Measurements from ENCODE around the gene DAZL. TPM values are rescaled to one million over a fixed set of nuclear protein-coding genes. Genes with fewer than 3 reads are reported as not detected.
"Not testable (repeated sequence)": the region's sequence is repeated elsewhere in the genome, so short reads cannot be mapped to it uniquely, and the experiment has no call there.

The DAZL gene, protein sequence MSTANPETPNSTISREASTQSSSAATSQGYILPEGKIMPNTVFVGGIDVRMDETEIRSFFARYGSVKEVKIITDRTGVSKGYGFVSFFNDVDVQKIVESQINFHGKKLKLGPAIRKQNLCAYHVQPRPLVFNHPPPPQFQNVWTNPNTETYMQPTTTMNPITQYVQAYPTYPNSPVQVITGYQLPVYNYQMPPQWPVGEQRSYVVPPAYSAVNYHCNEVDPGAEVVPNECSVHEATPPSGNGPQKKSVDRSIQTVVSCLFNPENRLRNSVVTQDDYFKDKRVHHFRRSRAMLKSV
- under 1 TPM in 1 of 2 experiments, not detected in 1; 0.07 TPM for total RNA-seq

- peaks cover 28% of the 10 kb centered on the region for H3K27me3 Mint-ChIP-seq
- DNase-seq = no peak
- H3K4me1 Mint-ChIP-seq = no peaks in the 10 kb centered on the region
- H3K27ac Mint-ChIP-seq = no peak within 1 kb of the TSS
- CTCF ChIA-PET = no interaction called here
- peaks cover 2% of the 10 kb centered on the region for H3K36me3 Mint-ChIP-seq
- ATAC-seq = no peak
- H3K9me3 Mint-ChIP-seq (ENCODE audit: low read depth) = no peaks in the 10 kb centered on the region
- no peak within 1 kb of the TSS for H3K4me3 Mint-ChIP-seq
Measured at GRCh38 chr3:16604887-16605602, at the start of gene DAZL. DAZL (minus strand) TSS chr3:16605423; CDS start chr3:16605205, 218 bp downstream.

GRCh38 chr3:16654976-16655375, 49.8 kb upstream of the DAZL start:
- peaks cover 8% of the 10 kb centered on the region for H3K27me3 Mint-ChIP-seq
- no peaks in the 10 kb centered on the region for H3K9me3 Mint-ChIP-seq (ENCODE audit: low read depth)
- H3K4me1 Mint-ChIP-seq = no peaks in the 10 kb centered on the region
- H3K4me3 Mint-ChIP-seq = no peak overlapping the region
- no peak for DNase-seq
- CTCF ChIA-PET = no interaction called here
- no peaks in the 10 kb centered on the region for H3K36me3 Mint-ChIP-seq
- ATAC-seq = no peak
- H3K27ac Mint-ChIP-seq = no peak overlapping the region

DNA sequence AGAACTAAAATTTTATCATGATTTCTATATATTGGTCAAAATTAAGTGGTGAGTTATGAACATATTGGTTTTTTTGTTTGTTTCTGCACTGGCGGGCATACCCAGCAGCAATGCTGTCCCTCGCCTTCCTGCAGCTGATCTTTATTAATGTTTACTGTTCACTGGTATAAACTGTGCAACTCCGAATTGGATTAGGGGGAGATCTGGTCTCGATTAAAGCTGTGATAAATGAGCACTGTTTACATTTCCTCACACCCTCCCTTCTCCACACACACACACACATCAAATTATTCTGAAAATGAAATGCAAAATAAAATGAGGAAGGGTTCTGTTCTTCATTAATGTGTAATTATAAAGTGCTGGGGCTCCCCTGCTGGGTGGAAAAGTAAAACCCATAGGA, 48.5 kb upstream of the DAZL start:
- CTCF ChIA-PET = no interaction called here
- ATAC-seq = no peak
- H3K9me3 Mint-ChIP-seq (ENCODE audit: low read depth) = no peaks in the 10 kb centered on the region
- H3K27ac Mint-ChIP-seq = no peak overlapping the region
- no peaks in the 10 kb centered on the region for H3K36me3 Mint-ChIP-seq
- no peak overlapping the region for H3K4me3 Mint-ChIP-seq
- H3K27me3 Mint-ChIP-seq = peaks cover 7% of the 10 kb centered on the region
- H3K4me1 Mint-ChIP-seq = no peaks in the 10 kb centered on the region
- no peak for DNase-seq

GRCh38 chr3:16647668-16648067, 42.4 kb upstream of the DAZL start:
- no peak overlapping the region for H3K27ac Mint-ChIP-seq
- no peak for ATAC-seq
- CTCF ChIA-PET = no interaction called here

DNA sequence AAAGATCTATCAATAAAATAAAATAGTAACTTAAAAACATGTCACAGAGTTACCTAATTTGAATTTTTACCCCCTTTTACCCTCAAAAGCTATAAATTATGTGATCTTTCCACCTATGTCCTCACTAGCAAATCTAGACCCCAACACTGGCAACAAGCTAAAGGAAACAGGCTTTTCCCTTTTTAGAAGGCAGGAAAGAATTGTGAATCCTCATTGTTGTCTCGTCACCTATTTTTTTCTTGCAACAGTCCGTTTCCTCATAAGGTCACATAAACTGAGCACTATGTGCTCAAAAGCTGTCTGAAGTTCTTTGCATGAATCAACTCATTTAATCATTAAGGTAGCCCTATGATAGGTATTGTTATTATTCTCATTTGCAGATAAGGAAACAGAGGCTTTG, 34.6 kb upstream of the DAZL start:
- Mint-ChIP-seq H3K36me3 (no peaks in the 10 kb centered on the region), H3K4me3 (no peak overlapping the region), H3K27me3 (peaks cover 14% of the 10 kb centered on the region), H3K27ac (no peak overlapping the region), H3K4me1 (no peaks in the 10 kb centered on the region), H3K9me3 (ENCODE audit: low read depth) (no peaks in the 10 kb centered on the region)
- ATAC-seq (no peak), DNase-seq (no peak)
- CTCF ChIA-PET = no interaction called here

More at GRCh38 chr3:16647668-16648067, 42.4 kb upstream of the DAZL start:
- no peaks in the 10 kb centered on the region for H3K4me1 Mint-ChIP-seq
- no peaks in the 10 kb centered on the region for H3K9me3 Mint-ChIP-seq (ENCODE audit: low read depth)
- H3K4me3 Mint-ChIP-seq = no peak overlapping the region
- no peak for DNase-seq
- H3K27me3 Mint-ChIP-seq = peaks cover 14% of the 10 kb centered on the region
- H3K36me3 Mint-ChIP-seq = no peaks in the 10 kb centered on the region

- peaks cover 9% of the 10 kb centered on the region for H3K27me3 Mint-ChIP-seq
- H3K4me3 Mint-ChIP-seq = no peak overlapping the region
- no peak overlapping the region for H3K27ac Mint-ChIP-seq
- no peak for ATAC-seq
- DNase-seq = no peak
- H3K4me1 Mint-ChIP-seq = no peaks in the 10 kb centered on the region
- peaks cover 3% of the 10 kb centered on the region for H3K9me3 Mint-ChIP-seq (ENCODE audit: low read depth)
- no peaks in the 10 kb centered on the region for H3K36me3 Mint-ChIP-seq
- CTCF ChIA-PET = no interaction called here
Measured at GRCh38 chr3:16633948-16634347, 28.7 kb upstream of the DAZL start.

DNA sequence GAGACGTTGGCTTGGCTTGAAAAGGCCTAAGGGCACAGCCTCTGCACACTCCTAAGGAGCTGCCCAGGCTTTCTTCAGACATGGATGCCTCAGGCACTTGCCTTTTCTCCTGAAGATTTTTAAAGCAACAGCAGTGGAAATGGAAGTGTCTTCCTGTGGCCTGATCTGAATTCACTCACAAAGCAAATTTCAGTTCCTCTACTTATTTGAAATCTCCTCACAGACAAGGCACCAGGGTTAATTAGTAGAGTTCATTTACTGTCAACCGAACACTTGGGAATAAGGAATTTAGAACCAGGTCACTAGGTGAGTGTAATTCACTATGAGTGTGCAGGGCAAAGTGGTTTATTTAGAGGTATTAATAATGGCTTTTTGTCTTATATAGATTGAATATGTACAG, 27.2 kb upstream of the DAZL start:
- ATAC-seq = no peak
- Mint-ChIP-seq H3K4me3 (no peak overlapping the region), H3K4me1 (no peaks in the 10 kb centered on the region), H3K36me3 (no peaks in the 10 kb centered on the region), H3K27ac (no peak overlapping the region), H3K9me3 (ENCODE audit: low read depth) (peaks cover 3% of the 10 kb centered on the region), H3K27me3 (peaks cover 9% of the 10 kb centered on the region)
- DNase-seq = no peak
- CTCF ChIA-PET = no interaction called here

DNA sequence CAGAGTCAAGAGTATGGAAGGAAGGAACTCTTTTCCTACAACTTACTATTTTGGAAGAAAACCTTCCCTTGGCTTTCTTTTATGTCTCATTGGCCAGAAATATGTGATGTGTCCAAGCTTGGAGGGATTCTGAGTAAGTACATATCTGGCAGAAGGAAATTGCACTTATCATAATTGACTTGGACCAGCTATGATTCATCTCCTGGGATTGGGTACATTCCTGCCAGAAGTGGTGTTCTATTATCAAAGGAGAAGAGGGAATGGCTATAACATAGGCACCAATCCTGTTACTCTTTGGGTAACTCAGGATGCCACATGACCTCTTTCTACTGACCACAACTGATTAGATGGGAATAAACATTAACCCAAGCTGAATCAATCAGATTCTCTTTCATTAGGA, 13.5 kb upstream of the DAZL start:
- Mint-ChIP-seq H3K9me3 (ENCODE audit: low read depth) (no peaks in the 10 kb centered on the region), H3K4me1 (no peaks in the 10 kb centered on the region), H3K4me3 (no peak overlapping the region), H3K27ac (no peak overlapping the region), H3K27me3 (peaks cover 5% of the 10 kb centered on the region), H3K36me3 (peaks cover 3% of the 10 kb centered on the region)
- ATAC-seq (no peak), DNase-seq (no peak)
- CTCF ChIA-PET = no interaction called here

DNA sequence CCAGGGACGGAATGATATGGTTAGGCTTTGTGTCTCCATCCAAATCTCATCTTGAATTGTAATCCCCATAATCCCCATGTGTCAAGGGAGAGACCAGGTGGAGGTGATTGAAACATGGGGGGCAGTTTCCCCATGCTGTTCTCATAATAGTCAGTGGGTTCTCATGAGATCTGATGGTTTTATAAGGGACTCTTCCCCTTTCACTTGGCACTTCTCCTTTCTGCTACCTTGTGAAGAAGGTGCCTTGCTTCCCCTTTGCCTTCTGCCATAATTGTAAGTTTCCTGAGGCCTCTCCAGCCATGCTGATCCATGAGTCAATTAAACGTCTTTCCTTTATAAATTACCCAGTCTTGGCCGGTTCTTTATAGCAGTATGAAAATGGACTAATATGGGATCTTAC, 11.9 kb upstream of the DAZL start:
- H3K4me3 Mint-ChIP-seq, CTCF ChIA-PET: not testable (repeated sequence)

GRCh38 chr3:16616083-16616482, 10.9 kb upstream of the DAZL start:
- no peak for ATAC-seq
- H3K4me1 Mint-ChIP-seq = no peaks in the 10 kb centered on the region
- H3K4me3 Mint-ChIP-seq = no peak overlapping the region

More for the DNA sequence above, 11.9 kb upstream of the DAZL start:
- not testable (repeated sequence) for H3K9me3 Mint-ChIP-seq (ENCODE audit: low read depth); H3K27me3 Mint-ChIP-seq; H3K4me1 Mint-ChIP-seq; DNase-seq; H3K27ac Mint-ChIP-seq; H3K36me3 Mint-ChIP-seq; ATAC-seq

GRCh38 chr3:16614033-16615031, 9.1 kb upstream of the DAZL start:
- DNase-seq (no peak), ATAC-seq (no peak)
- H3K27me3 Mint-ChIP-seq = peaks cover 12% of the 10 kb centered on the region

More at GRCh38 chr3:16616083-16616482, 10.9 kb upstream of the DAZL start:
- Mint-ChIP-seq H3K27ac (no peak overlapping the region), H3K27me3 (peaks cover 12% of the 10 kb centered on the region), H3K36me3 (peaks cover 3% of the 10 kb centered on the region), H3K9me3 (ENCODE audit: low read depth) (no peaks in the 10 kb centered on the region)
- CTCF ChIA-PET = no interaction called here
- DNase-seq = no peak

DNA sequence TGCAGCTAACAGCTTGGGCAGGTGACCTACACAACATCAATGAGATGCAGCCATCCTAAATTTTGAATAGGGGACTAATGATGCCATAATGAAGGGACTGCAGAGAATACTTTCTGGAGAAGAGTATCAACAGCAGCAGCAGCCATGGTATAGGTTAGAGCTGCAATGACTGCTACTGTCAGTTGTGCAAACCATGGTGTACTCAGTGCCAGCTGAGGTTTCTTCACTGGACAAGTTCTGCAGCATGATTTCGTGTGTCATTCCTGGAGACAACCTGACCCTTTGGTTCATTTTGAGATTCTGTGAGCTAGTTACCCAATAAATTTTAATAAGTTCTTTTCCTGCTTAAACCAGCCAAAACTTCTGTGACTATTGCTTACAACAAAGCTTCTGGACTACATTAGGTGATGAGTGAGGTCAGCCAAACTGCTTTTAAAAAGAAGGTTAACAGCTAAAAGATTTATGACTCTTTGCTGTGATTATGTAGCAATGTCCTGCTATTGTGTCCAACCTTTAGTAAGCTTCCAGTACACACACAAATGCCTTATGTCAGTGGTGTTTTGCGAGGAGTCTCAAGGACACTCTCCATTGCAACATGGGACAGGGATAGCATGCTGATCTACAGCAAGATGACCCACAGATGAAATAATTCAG, 4.8 kb upstream of the DAZL start:
- H3K4me3 Mint-ChIP-seq = no peak overlapping the region
- no peaks in the 10 kb centered on the region for H3K9me3 Mint-ChIP-seq (ENCODE audit: low read depth)
- peaks cover 15% of the 10 kb centered on the region for H3K27me3 Mint-ChIP-seq
- ATAC-seq (no peak), DNase-seq (no peak)
- H3K36me3 Mint-ChIP-seq = no peaks in the 10 kb centered on the region
- no peak overlapping the region for H3K27ac Mint-ChIP-seq
- CTCF ChIA-PET = interaction anchor here (1.7 to 2.7 kb wide), 2 partner anchors 9 to 20 kb away, joined by 3 to 13 read pairs; no protein-coding TSS in a partner anchor
- no peaks in the 10 kb centered on the region for H3K4me1 Mint-ChIP-seq

More at GRCh38 chr3:16614033-16615031, 9.1 kb upstream of the DAZL start:
- no peak overlapping the region for H3K4me3 Mint-ChIP-seq
- CTCF ChIA-PET = no interaction called here
- no peak overlapping the region for H3K27ac Mint-ChIP-seq
- peaks cover 3% of the 10 kb centered on the region for H3K36me3 Mint-ChIP-seq
- H3K9me3 Mint-ChIP-seq (ENCODE audit: low read depth) = no peaks in the 10 kb centered on the region
- no peaks in the 10 kb centered on the region for H3K4me1 Mint-ChIP-seq

- CTCF ChIA-PET = interaction anchor here (0.9 kb wide), 1 partner anchor 310 kb away, joined by 3 read pairs; no protein-coding TSS in a partner anchor
- H3K27me3 Mint-ChIP-seq = peaks cover 10% of the 10 kb centered on the region
- DNase-seq = no peak
- no peaks in the 10 kb centered on the region for H3K9me3 Mint-ChIP-seq (ENCODE audit: low read depth)
- H3K27ac Mint-ChIP-seq = no peak overlapping the region
- peaks cover 2% of the 10 kb centered on the region for H3K36me3 Mint-ChIP-seq
- no peak overlapping the region for H3K4me3 Mint-ChIP-seq
- H3K4me1 Mint-ChIP-seq = no peaks in the 10 kb centered on the region
- no peak for ATAC-seq
Measured at GRCh38 chr3:16608816-16609215, 3.6 kb upstream of the DAZL start.

Measured in activated CD8-positive, alpha-beta memory T cell treated with anti-CD3 and anti-CD28 coated beads, Interleukin-2, amount 10 ng/mL, durations not matched to agents 7 days and 5 days (primary cell).